Measurements from ENCODE around the gene TPGS1.

TPGS1 gene

GRCh38 chr19:507286-508203 is at the start of gene TPGS1:
TPGS1 (plus strand) TSS chr19:507497; CDS start chr19:507507, 10 bp downstream.
- peak; percentile 81 for DNase-seq

GRCh38 chr19:457636-458035 is 49.7 kb upstream of the TPGS1 start:
- DNase-seq = no peak

GRCh38 chr19:458091-459042 is 48.9 kb upstream of the TPGS1 start:
- DNase-seq = no peak

GRCh38 chr19:459724-460511 is 47.4 kb upstream of the TPGS1 start:
- peak; percentile 69 for DNase-seq

- no peak for DNase-seq
Measured at GRCh38 chr19:460877-461720, 46.2 kb upstream of the TPGS1 start, which contains the start of gene SHC2. SHC2 (minus strand) TSS chr19:461033; CDS start chr19:460996, 37 bp downstream.

GRCh38 chr19:461721-462551 is 45.4 kb upstream of the TPGS1 start:
- peak; percentile 78 for DNase-seq

DNA sequence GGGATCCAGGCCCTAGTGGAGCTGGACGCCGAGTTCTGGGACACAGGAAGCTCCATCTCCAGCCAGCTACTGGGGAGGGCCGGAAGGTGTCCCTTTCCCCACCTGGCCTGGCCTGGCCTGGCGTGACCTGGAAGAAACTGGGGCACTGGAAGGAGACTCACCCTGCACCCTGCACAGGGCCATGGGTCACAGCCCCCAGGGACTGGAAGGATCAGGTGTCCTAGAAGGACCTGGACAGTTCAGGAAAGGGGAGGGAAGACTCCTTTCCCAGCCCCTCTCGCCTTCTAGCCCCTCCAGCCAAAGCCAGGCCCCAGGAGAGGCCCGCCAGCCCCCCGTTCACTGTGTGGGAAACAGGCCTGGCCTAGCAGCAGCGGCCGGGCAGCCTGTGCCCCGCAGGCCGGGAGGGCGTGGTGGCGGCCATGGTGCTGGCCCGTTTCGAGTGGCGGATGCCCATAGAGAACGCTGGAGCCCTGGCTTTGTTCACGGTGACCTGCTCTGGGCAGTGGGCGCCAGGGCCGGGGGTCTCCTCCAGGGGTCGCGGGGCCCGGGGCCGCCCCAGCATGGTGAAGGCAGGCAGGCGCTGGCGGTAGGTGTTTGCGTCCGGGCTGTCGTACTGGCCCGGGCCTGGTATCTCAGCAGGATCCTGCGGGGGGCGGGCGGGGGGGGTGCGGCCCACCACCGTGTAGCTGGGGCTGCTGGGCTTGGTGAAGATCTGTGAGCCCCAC is 43.7 kb upstream of the TPGS1 start:
- no peak for DNase-seq

DNA sequence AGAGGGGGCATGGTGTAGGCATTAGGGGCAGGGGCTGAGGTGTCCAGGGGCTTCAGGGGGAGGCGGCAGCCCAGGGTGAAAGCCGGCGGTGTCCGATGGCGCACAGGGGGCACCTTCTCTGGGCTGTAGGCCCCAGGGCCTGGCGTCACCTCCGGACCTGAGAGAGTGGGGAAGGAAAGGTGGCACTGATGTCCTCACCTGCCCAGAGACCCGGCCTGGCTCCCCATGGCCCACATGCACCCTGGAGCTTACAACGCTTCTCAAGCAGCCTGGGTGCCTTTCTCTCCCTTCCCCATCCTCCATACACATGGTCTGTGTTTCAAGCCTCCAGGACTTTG is 43.1 kb upstream of the TPGS1 start:
- no peak for DNase-seq

GRCh38 chr19:465056-465816 is 42.1 kb upstream of the TPGS1 start:
- DNase-seq = no peak

- DNase-seq = no peak
Measured at GRCh38 chr19:467554-467953, 39.7 kb upstream of the TPGS1 start.

DNA sequence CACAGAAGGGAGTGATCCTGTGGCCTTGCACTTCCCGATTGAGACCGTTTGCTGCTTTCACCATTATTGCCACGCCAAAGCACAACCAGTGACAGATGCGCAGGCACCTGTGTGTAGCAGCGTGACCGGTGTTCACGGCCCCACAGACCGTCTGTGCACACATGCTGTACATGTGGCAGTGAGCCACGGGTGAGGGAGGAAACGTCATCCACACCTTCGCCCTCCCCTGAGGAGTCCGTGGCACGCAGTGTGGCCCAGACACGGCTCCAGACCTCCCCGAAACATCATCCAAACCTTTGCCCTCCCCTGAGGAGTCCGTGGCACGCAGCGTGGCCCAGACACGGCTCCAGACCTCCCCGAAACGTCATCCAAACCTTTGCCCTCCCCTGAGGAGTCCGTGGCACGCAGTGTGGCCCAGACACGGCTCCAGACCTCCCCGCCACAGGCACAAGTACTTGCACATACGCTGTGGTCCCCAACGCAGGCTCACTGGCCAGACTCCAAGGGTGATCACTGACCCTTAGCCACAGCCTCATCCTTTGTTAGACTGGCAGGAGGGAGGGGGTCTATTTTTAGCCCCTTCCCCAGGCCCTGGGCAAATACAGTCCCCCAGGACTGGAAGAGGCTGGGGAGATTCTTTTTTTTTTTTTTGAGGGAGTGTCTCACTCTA is 38.6 kb upstream of the TPGS1 start:
- DNase-seq = no peak

- DNase-seq = no peak
Measured at GRCh38 chr19:469833-470232, 37.5 kb upstream of the TPGS1 start.

- no peak for DNase-seq
Measured at GRCh38 chr19:470701-471100, 36.6 kb upstream of the TPGS1 start.

DNA sequence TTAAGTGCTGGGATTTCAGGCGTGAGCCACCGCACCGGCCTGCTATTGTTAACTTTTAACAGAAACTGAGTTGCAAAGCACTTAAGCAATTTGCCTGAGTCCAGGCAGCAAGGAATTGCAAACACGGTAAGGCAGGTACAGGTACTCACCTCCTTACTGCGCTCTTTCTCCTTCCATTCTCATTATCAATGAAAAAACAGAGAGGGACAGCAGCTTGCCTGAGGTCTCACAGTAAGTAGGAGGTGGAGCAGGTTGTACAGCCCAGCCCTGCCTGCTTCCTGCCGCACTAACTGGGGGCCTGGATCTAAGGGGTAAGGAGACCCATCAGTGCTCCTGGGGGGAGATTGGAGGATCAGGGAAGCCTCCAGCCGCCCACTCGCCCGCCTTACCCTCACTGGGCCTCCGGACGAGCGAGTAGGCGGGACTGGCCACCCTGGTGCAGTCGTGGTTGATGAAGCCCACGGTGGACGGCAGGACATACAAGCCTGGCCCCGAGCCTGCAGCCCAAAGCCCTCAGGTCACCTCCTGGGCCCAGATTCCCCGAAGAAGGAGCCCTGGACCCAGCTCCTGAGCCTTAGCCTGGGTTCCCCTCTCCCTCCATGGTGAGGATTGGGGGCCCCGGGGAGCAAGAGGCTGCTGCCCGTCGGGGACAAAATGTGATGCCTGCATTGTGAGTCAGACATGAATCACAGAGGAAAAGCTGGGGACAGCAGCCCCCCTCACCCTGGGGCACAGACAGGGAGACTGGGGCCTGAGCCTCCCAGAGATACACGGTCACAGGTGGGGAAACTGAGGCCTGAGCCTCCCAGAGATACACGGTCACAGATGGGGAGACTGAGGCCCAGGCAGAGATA is 35.1 kb upstream of the TPGS1 start:
- DNase-seq = no peak

DNA sequence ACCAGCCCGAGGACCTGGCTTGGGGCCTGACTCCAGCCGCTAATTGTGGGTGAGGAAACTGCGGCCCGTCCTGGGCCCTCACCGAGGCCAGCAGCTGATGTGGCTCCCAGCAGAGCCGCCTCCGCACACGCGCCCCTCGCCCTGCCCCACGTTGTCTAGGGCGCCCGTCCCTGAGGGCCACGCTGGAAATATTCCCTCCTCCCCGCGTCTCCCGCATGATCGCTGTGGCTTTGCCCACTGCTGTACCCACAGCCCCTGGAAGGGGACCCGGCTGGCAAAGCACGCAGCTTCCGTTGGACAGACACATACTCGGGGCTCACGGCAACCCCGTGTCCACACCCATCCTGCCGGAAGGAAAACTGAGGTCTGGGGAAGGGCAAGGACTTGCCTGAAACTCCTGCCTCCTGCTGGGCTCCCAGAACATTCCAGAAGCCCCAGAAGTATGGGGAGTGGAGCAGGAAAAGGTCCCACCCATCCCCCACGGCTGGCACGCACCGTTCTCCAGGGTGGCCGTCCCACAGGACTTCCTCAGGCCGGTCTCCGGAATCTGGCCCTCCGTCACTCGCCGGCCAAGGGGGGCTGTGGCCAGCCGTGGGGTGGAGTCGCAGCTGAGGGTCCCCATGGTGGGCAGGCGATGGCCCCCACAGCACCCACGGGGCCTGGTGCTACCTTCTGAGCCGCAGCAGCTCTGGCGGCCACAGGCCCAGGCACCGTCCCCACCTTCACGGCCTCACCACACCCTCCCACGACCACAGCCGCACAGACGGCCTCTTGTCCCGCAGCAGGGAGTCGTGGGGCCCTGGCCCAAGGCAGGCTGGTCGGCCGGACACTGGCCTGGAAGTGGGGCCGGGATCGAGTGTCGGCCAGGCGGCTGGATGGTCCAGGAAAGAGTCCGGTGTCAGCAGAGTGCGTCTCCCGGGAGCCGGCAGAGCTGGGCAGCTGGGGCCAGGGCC is 32.9 kb upstream of the TPGS1 start:
- DNase-seq = no peak

- no peak for DNase-seq
Measured at GRCh38 chr19:475360-475759, 31.9 kb upstream of the TPGS1 start.

Data from NCI-H2171 treated with DMSO at 0.1 percent for 48 hours (cell line).